GM12878 (cell line): ENCODE data around the gene TRIM71. TPM values are rescaled to one million over a fixed set of nuclear protein-coding genes. Genes with fewer than 3 reads are reported as not detected.

ENCODE experiments used
- ATAC-seq: fragments of 200-7000 bp; cut with Tn5 transposase; 3 replicates; pipeline ENCODE4 v1.9.1; 2020; ENCODE audit warnings: mild to moderate bottlenecking, moderate library complexity
- BruUV-seq: library from RNA; stranded (reverse); fragments of 400-500 nt; replicated peaks from 2 replicates; lab custom pipeline; 2021; lab: Mats Ljungman, UMichigan
- CTCF ChIA-PET: fragments of 300-600 bp; sonication (Branson Sonifier 250); formaldehyde crosslinking; extraction: SDS; loops from one replicate; lab custom pipeline; 2021; ENCODE audit warnings: inconsistent platforms; lab: Yijun Ruan, JAX
- POLR2A ChIA-PET: fragments of 350-600 bp; formaldehyde crosslinking; extraction: SDS; loops from one replicate; lab custom pipeline; 2021; ENCODE audit warnings: inconsistent platforms; lab: Charles Lee
- RAD21 ChIA-PET: fragments of 300-600 bp; sonication (Branson Sonifier 250); formaldehyde crosslinking; loops from one replicate; lab custom pipeline; 2023; ENCODE audit warnings: antibody characterized with exemption; ENCODE audit not compliant: unreplicated experiment; lab: Charles Lee
- SMC1A ChIA-PET: fragments of 300-600 bp; sonication (Branson Sonifier 250); formaldehyde crosslinking; loops from one replicate; lab custom pipeline; 2023; ENCODE audit not compliant: unreplicated experiment, uncharacterized antibody; lab: Charles Lee
- DNase-seq: peaks from one replicate; pipeline ENCODE4 v3.0.0-alpha.2; 2011; ENCODE audit warnings: low read depth, low spot score
- FAIRE-seq: peaks from 3 replicates; lab custom pipeline; 2011; peaks lifted over from hg19 to GRCh38; lab: Jason Lieb, UNC
- H2AFZ ChIP-seq: 2 replicates; pipeline ENCODE4 v1.6.0; 2011; ENCODE audit warnings: low read depth, low read length, control low read depth; ENCODE audit not compliant: control insufficient read depth
- H3K27ac ChIP-seq: 2 replicates; pipeline ENCODE4 v1.5.1; 2011; ENCODE audit warnings: control low read depth; ENCODE audit not compliant: control insufficient read depth, insufficient read depth
- H3K27me3 ChIP-seq, 2 experiments: replicated peaks in 1 of 2; 2 replicates each; pipeline versions ENCODE4 v1.6.0 to v1.6.1; 2011; ENCODE audit warnings: low read length in 1 of 2; ENCODE audit not compliant: control insufficient read depth in 2 of 2, insufficient read depth in 2 of 2
- H3K36me3 ChIP-seq, 2 experiments: 2 replicates each; pipeline ENCODE4 v1.5.1; 2011; ENCODE audit warnings: low read length in 1 of 2; ENCODE audit not compliant: control insufficient read depth in 2 of 2, insufficient read depth in 2 of 2
- H3K4me1 ChIP-seq: 2 replicates; pipeline ENCODE4 v1.6.1; 2011; ENCODE audit warnings: mild to moderate bottlenecking, low read length, moderate library complexity, mixed read lengths; ENCODE audit not compliant: control insufficient read depth, insufficient read depth
- H3K4me2 ChIP-seq: 2 replicates; pipeline ENCODE4 v1.6.0; 2011; ENCODE audit warnings: control low read depth; ENCODE audit not compliant: control insufficient read depth, insufficient read depth
- H3K4me3 ChIP-seq: fragments of 200-600 bp; sonication (generic); 2 replicates; pipeline ENCODE4 v1.5.1; 2016
- H3K79me2 ChIP-seq: 2 replicates; pipeline ENCODE4 v1.6.0; 2011; ENCODE audit warnings: low read length; ENCODE audit not compliant: control insufficient read depth, insufficient read depth
- H3K9ac ChIP-seq: 2 replicates; pipeline ENCODE4 v1.8.0; 2011; ENCODE audit warnings: low read length, control low read depth, mixed read lengths; ENCODE audit not compliant: control insufficient read depth, insufficient read depth
- H3K9me3 ChIP-seq: replicated peaks from 3 replicates; pipeline ENCODE4 v1.5.1; 2011; ENCODE audit warnings: mild to moderate bottlenecking, low read length; ENCODE audit not compliant: control insufficient read depth, insufficient read depth
- H4K20me1 ChIP-seq: 2 replicates; pipeline ENCODE4 v1.6.0; 2011; ENCODE audit not compliant: control insufficient read depth, insufficient read depth
- SPI1 ChIP-seq: IDR thresholded peaks from 2 replicates; pipeline ENCODE4 v1.6.1; 2011; ENCODE audit warnings: low read depth, mild to moderate bottlenecking, low read length, moderate library complexity, borderline replicate concordance; ENCODE audit not compliant: insufficient read depth
- ZBED1 ChIP-seq: IDR thresholded peaks from 2 replicates; pipeline ENCODE4 v1.6.1; 2016; ENCODE audit warnings: borderline replicate concordance
- ZBTB40 ChIP-seq: fragments of 450-650 bp; IDR thresholded peaks from 2 replicates; pipeline ENCODE4 v1.6.1; 2016; ENCODE audit warnings: mild to moderate bottlenecking, moderate library complexity, borderline replicate concordance
- WGBS: methylation state at CpG from one replicate; pipeline ENCODE4 v1.1.6; 2016; ENCODE audit warnings: low lambda C conversion rate; ENCODE audit not compliant: insufficient replicate concordance, insufficient coverage; ENCODE audit errors: missing lambda C conversion rate; 5-methylcytosine and 5-hydroxymethylcytosine counted together
- in situ Hi-C: fragments of 300-500 bp; cut with MboI; formaldehyde crosslinking; loops from 9 replicates; pipeline ENCODE4 v1.14.3; 2018; ENCODE audit warnings: mixed read lengths
- intact Hi-C: fragments of 100-400 bp; cut with micrococcal nuclease; formaldehyde crosslinking; loops from one replicate; pipeline ENCODE4 v1.14.2; 2022; ENCODE audit not compliant: unreplicated experiment
- polyA plus RNA-seq, 11 experiments: library from polyadenylated mRNA; depleted of rRNA in 4 of 11; unstranded in 6 of 11; stranded (reverse) in 5 of 11; fragments of >200 nt; fragmentation: Nextera tagmentation in 4 of 11; fragmentation: Illumina TruSeq in 1 of 11; extraction: Ambion mirVana in 4 of 11; extraction: Trizol in 1 of 11; gene quantifications; 1 replicate in 1 of 11; 2 replicates in 10 of 11; pipeline versions ENCODE4 v1.2.1 to v1.2.3, GENCODE V29; 2011 to 2016; ENCODE audit warnings: inconsistent platforms in 2 of 11, missing spikeins in 2 of 11, low read depth in 1 of 11
- total RNA-seq, 4 experiments: library from RNA; depleted of rRNA in 3 of 4; stranded (reverse); fragments of >200 nt in 3 of 4; fragmentation: Illumina TruSeq in 1 of 4; extraction: Trizol in 1 of 4; gene quantifications; 2 replicates each; pipeline versions ENCODE4 v1.2.1 to v1.2.3, GENCODE V29; 2013 to 2021
- TF ChIP-seq, protein P1 (sequence below): IDR thresholded peaks from 2 replicates; pipeline ENCODE4 v1.6.1; 2012; ENCODE audit warnings: low read depth, low read length, improper control_type of control experiment
- TF ChIP-seq, protein P2 (sequence below), 3 experiments: IDR thresholded peaks in 2 of 3; conservative IDR thresholded peaks in 1 of 3; 2 replicates each; pipeline ENCODE4 v1.5.1; 2011; ENCODE audit warnings: low read depth in 3 of 3, low read length in 3 of 3, mild to moderate bottlenecking in 3 of 3, control low read depth in 2 of 3, moderate library complexity in 2 of 3, inconsistent platforms in 1 of 3, mixed read lengths in 1 of 3; ENCODE audit not compliant: control insufficient read depth in 2 of 3, insufficient read depth in 1 of 3; ENCODE audit errors: extremely low read depth in 1 of 3
- TF ChIP-seq, protein P3 (sequence below): fragments of 450-650 bp; IDR thresholded peaks from 2 replicates; pipeline ENCODE4 v1.6.1; 2017; ENCODE audit warnings: antibody characterized with exemption, mild to moderate bottlenecking, moderate library complexity

TRIM71 gene
- total and polyA plus RNA-seq, 10 of the 15 experiments (the other 5 are each of a cell fraction or from before 2014, with no cell fraction given) = 0.02 to 1.8 (median 0.16) TPM

- POLR2A ChIA-PET = interaction anchor here (1.6 kb wide), 1 partner anchor 10 kb away, joined by 6 read pairs; no protein-coding TSS in a partner anchor
Observed at GRCh38 chr3:32884591-32884990, 66.8 kb downstream of the TRIM71 start.

More at GRCh38 chr3:32884591-32884990, 66.8 kb downstream of the TRIM71 start:
- no peak for FAIRE-seq
- BruUV-seq = no TSS peak
- TF ChIP-seq, protein P1, sequence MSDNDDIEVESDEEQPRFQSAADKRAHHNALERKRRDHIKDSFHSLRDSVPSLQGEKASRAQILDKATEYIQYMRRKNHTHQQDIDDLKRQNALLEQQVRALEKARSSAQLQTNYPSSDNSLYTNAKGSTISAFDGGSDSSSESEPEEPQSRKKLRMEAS = no peak
- no peak for TF ChIP-seq ZBED1
- TF ChIP-seq, protein P2, sequence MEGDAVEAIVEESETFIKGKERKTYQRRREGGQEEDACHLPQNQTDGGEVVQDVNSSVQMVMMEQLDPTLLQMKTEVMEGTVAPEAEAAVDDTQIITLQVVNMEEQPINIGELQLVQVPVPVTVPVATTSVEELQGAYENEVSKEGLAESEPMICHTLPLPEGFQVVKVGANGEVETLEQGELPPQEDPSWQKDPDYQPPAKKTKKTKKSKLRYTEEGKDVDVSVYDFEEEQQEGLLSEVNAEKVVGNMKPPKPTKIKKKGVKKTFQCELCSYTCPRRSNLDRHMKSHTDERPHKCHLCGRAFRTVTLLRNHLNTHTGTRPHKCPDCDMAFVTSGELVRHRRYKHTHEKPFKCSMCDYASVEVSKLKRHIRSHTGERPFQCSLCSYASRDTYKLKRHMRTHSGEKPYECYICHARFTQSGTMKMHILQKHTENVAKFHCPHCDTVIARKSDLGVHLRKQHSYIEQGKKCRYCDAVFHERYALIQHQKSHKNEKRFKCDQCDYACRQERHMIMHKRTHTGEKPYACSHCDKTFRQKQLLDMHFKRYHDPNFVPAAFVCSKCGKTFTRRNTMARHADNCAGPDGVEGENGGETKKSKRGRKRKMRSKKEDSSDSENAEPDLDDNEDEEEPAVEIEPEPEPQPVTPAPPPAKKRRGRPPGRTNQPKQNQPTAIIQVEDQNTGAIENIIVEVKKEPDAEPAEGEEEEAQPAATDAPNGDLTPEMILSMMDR (IDR thresholded peaks at IDR 0.05 in 2 of 3, conservative IDR thresholded peaks at IDR 0.05 in 1 of 3; ENCODE audit: control insufficient read depth in 2 of 3, extremely low read depth in 1 of 3, insufficient read depth in 1 of 3, low read depth in 3 of 3, low read length in 3 of 3) = no peak
- no peak for TF ChIP-seq ZBTB40
- TF ChIP-seq, protein P3, sequence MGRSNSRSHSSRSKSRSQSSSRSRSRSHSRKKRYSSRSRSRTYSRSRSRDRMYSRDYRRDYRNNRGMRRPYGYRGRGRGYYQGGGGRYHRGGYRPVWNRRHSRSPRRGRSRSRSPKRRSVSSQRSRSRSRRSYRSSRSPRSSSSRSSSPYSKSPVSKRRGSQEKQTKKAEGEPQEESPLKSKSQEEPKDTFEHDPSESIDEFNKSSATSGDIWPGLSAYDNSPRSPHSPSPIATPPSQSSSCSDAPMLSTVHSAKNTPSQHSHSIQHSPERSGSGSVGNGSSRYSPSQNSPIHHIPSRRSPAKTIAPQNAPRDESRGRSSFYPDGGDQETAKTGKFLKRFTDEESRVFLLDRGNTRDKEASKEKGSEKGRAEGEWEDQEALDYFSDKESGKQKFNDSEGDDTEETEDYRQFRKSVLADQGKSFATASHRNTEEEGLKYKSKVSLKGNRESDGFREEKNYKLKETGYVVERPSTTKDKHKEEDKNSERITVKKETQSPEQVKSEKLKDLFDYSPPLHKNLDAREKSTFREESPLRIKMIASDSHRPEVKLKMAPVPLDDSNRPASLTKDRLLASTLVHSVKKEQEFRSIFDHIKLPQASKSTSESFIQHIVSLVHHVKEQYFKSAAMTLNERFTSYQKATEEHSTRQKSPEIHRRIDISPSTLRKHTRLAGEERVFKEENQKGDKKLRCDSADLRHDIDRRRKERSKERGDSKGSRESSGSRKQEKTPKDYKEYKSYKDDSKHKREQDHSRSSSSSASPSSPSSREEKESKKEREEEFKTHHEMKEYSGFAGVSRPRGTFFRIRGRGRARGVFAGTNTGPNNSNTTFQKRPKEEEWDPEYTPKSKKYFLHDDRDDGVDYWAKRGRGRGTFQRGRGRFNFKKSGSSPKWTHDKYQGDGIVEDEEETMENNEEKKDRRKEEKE = no peak
- TF ChIP-seq SPI1 = no peak
- WGBS = 94% methylated on average over 2 of the region's 2 CpGs
- DNase-seq = no peak
- peaks cover 1% of the 10 kb centered on the region; the same call in 1 of the 3 replicates for H3K9me3 ChIP-seq
- H3K36me3 ChIP-seq = no peaks in the 10 kb centered on the region
- H3K79me2 ChIP-seq = no peaks in the 10 kb centered on the region
- no peak overlapping the region for H3K4me2 ChIP-seq
- no peak overlapping the region for H2AFZ ChIP-seq
- H3K27ac ChIP-seq = no peak overlapping the region
- ChIA-PET RAD21 (interaction anchor here (1.5 kb wide), 2 partner anchors 36 to 103 kb away, joined by 4 read pairs; no protein-coding TSS in a partner anchor), CTCF (interaction anchor here (0.8 to 2.1 kb wide), 5 partner anchors 9 to 128 kb away, joined by 3 to 5 read pairs (median 4); no protein-coding TSS in a partner anchor), SMC1A (interaction anchor here (0.6 to 5.9 kb wide), 8 partner anchors 9 to 49 kb away, joined by 3 to 44 read pairs (median 6); no protein-coding TSS in a partner anchor)
- H3K9ac ChIP-seq = no peak overlapping the region
- no peak for ATAC-seq
- H3K4me3 ChIP-seq = no peak overlapping the region
- H3K4me1 ChIP-seq = peaks cover 32% of the 10 kb centered on the region
- H4K20me1 ChIP-seq = no peaks in the 10 kb centered on the region
- H3K27me3 ChIP-seq = no peaks in the 10 kb centered on the region
- in situ Hi-C loops (no loop called here), intact Hi-C loops (no loop called here)
